Smooth muscle cell (in vitro differentiated cells): ENCODE results near the gene MAU2. TPM values are rescaled to one million over a fixed set of nuclear protein-coding genes. Genes with fewer than 3 reads are reported as not detected.

Experiments used
- DNase-seq: peaks from one replicate; lab custom pipeline; 2025; ENCODE audit not compliant: unreplicated experiment; lab: John Stamatoyannopoulos, UW
- H2AFZ ChIP-seq: fragments of 200-600 bp; sonication (generic); 2 replicates; pipeline ENCODE4 v1.6.0; 2016; ENCODE audit warnings: antibody characterized with exemption, low read depth, mild to moderate bottlenecking
- H3F3A ChIP-seq: fragments of 200-600 bp; sonication (generic); 2 replicates; pipeline ENCODE4 v1.6.0; 2017; ENCODE audit warnings: antibody characterized with exemption, low read depth
- H3K27ac ChIP-seq: fragments of 200-600 bp; sonication (generic); 2 replicates; pipeline ENCODE4 v1.5.1; 2016; ENCODE audit warnings: low read depth, mild to moderate bottlenecking
- H3K27me3 ChIP-seq: fragments of 200-600 bp; sonication (generic); 2 replicates; pipeline ENCODE4 v1.6.1; 2016; ENCODE audit warnings: low read depth, mild to moderate bottlenecking
- H3K36me3 ChIP-seq: fragments of 200-600 bp; sonication (generic); 2 replicates; pipeline ENCODE4 v1.5.1; 2016; ENCODE audit warnings: low read depth
- H3K4me1 ChIP-seq: fragments of 200-600 bp; sonication (generic); 2 replicates; pipeline ENCODE4 v1.5.1; 2016; ENCODE audit warnings: low read depth
- H3K4me2 ChIP-seq: fragments of 200-600 bp; sonication (generic); 2 replicates; pipeline ENCODE4 v1.6.0; 2016; ENCODE audit warnings: mild to moderate bottlenecking
- H3K4me3 ChIP-seq: fragments of 200-600 bp; sonication (generic); 2 replicates; pipeline ENCODE4 v1.5.1; 2016; ENCODE audit warnings: mild to moderate bottlenecking
- H3K79me2 ChIP-seq: fragments of 200-600 bp; sonication (generic); 2 replicates; pipeline ENCODE4 v1.6.0; 2016; ENCODE audit warnings: low read depth, mild to moderate bottlenecking
- H3K9ac ChIP-seq: fragments of 200-600 bp; sonication (generic); 2 replicates; pipeline ENCODE4 v1.6.0; 2016; ENCODE audit warnings: low read depth
- H3K9me3 ChIP-seq: fragments of 200-600 bp; sonication (generic); replicated peaks from 2 replicates; pipeline ENCODE4 v1.5.1; 2016; ENCODE audit warnings: low read depth
- H4K20me1 ChIP-seq: fragments of 200-600 bp; sonication (generic); 2 replicates; pipeline ENCODE4 v1.6.0; 2016; ENCODE audit warnings: low read depth
- WGBS: methylation state at CpG from one replicate; pipeline ENCODE4 v1.1.7; 2016; ENCODE audit warnings: low lambda C conversion rate; 5-methylcytosine and 5-hydroxymethylcytosine counted together
- polyA plus RNA-seq: library from polyadenylated mRNA; unstranded; fragments of >200 nt; fragmentation: Nextera tagmentation; extraction: Ambion mirVana; gene quantifications from 2 replicates; pipeline ENCODE4 v1.2.1, GENCODE V29; 2016
- total RNA-seq: library from RNA; depleted of rRNA; stranded (reverse); fragments of >200 nt; gene quantifications from 2 replicates; pipeline ENCODE4 v1.2.3, GENCODE V29; 2014
- TF ChIP-seq, protein P1 (sequence below): fragments of 200-600 bp; sonication (generic); IDR thresholded peaks from 2 replicates; pipeline ENCODE4 v1.5.1; 2017; ENCODE audit warnings: borderline replicate concordance, mild to moderate bottlenecking, antibody characterized with exemption; ENCODE audit not compliant: insufficient read depth, poor library complexity, severe bottlenecking

Gene MAU2
- total and polyA plus RNA-seq, 2 experiments from 2014 or later = 19.9 to 28.0 TPM

DNA sequence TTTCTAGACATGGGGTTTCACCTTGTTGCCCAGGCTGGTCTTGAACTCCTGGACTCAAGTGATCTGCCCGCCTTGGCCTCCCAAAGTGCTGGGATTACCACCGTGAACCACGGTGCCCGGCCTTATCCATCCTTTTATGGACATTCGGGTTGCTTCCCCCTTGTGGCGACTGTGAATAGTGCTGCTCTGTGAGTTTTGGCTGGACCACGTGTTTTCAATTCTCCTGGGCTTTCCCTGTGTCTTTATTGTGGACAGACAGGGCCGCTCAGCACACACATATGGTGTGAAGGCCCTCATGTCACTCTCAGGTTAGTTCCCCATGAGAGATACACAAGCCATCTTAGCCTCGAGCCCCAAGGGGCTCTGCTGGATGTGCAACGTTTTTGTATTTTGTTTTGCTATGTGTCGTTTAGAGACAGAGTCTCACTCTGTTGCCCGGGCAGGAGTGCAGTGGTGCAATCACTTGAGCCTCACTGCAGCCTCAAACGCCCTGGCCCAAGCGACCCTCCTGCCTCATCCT lies 40.5 kb downstream of the MAU2 start:
- Histone ChIP-seq H3K4me3 (no peak overlapping the region), H3F3A (no peaks in the 10 kb centered on the region), H3K36me3 (no peaks in the 10 kb centered on the region), H3K27me3 (no peaks in the 10 kb centered on the region), H3K79me2 (no peaks in the 10 kb centered on the region), H3K4me1 (no peaks in the 10 kb centered on the region), H3K9me3 (no peaks in the 10 kb centered on the region), H4K20me1 (no peaks in the 10 kb centered on the region), H3K27ac (no peak overlapping the region), H3K4me2 (no peak overlapping the region), H2AFZ (no peak overlapping the region), H3K9ac (no peak overlapping the region)
- WGBS = 29% methylated on average over 14 of the region's 14 CpGs
- DNase-seq = peak; percentile 36
- TF ChIP-seq, protein P1, sequence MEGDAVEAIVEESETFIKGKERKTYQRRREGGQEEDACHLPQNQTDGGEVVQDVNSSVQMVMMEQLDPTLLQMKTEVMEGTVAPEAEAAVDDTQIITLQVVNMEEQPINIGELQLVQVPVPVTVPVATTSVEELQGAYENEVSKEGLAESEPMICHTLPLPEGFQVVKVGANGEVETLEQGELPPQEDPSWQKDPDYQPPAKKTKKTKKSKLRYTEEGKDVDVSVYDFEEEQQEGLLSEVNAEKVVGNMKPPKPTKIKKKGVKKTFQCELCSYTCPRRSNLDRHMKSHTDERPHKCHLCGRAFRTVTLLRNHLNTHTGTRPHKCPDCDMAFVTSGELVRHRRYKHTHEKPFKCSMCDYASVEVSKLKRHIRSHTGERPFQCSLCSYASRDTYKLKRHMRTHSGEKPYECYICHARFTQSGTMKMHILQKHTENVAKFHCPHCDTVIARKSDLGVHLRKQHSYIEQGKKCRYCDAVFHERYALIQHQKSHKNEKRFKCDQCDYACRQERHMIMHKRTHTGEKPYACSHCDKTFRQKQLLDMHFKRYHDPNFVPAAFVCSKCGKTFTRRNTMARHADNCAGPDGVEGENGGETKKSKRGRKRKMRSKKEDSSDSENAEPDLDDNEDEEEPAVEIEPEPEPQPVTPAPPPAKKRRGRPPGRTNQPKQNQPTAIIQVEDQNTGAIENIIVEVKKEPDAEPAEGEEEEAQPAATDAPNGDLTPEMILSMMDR = peak; percentile 65

DNA sequence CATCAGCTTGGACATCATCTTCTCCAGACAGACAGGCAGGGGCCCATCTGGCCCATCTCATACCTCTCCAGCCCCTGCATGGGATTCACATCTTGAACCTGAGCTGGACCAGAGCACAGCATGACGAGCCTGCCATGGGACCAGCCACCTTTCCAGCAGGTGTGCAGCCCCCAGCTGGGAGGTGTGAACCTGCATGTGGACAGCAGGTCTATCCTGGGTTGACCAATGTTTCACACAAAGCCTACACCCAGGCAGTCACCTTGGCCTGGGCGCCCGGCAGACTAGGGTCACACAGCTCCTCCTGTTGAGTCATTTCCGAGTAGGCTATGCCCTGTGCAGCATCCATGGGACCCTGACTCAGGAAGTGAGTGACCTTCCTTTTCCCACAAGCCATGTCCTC lies 41.4 kb downstream of the MAU2 start:
- TF ChIP-seq, protein P1 = no peak
- H3K4me3 ChIP-seq = no peak overlapping the region
- no peak overlapping the region for H3K4me2 ChIP-seq
- H3K9me3 ChIP-seq = no peaks in the 10 kb centered on the region
- H3K9ac ChIP-seq = no peak overlapping the region
- WGBS = 92% methylated on average over 4 of the region's 4 CpGs
- H3F3A ChIP-seq = no peaks in the 10 kb centered on the region
- H2AFZ ChIP-seq = no peak overlapping the region
- H3K27ac ChIP-seq = no peak overlapping the region
- H4K20me1 ChIP-seq = no peaks in the 10 kb centered on the region
- H3K79me2 ChIP-seq = no peaks in the 10 kb centered on the region
- no peaks in the 10 kb centered on the region for H3K36me3 ChIP-seq
- H3K27me3 ChIP-seq = no peaks in the 10 kb centered on the region
- H3K4me1 ChIP-seq = no peaks in the 10 kb centered on the region
- DNase-seq = no peak

DNA sequence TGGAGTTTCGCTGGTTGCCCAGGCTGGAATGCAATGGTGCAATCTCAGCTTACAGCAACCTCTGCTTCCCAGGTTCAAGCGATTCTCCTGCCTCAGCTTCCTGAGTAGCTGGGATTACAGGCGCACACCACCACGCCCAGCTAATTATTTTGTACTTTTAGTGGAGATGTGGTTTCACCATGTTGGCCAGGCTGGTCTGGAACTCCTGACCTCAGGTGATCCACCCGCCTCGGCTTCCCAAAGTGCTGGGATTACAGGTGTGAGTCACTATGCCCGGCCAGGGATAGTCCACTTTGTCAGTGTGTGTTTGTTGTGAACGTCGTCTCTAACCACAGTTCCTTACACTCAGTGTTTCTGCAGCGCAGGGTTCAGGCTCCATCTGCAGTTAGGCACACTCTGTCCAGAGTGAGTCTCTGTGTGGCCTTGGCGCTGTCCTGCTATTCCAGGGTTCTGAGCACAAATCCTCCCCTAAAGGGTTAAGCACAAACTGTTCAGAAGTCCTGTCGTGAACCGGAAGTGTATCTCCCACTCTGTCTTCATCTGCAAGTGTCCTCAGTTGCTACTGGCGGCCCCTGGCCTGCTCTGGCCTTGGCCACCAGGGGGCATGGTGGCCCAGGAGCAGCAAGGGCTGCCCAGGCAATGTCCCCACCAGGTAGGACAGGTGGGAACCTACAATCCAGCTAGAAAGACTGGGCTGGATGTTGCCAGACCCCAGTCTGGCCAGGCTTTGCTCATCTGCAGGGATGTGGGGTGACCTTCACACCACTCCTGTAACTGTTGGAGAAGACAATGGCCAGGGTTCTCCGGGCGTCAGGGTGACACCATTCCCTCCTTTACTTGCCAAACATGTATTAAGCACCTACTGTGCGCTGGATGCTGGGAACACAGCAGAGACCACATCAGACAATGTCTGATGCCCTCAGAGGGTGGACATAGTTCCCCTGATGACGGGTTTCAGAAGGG lies 46.1 kb downstream of the MAU2 start:
- Histone ChIP-seq H3K4me2 (peak overlapping the region; percentile 61), H3K27me3 (no peaks in the 10 kb centered on the region), H3K27ac (no peak overlapping the region), H3K9me3 (no peaks in the 10 kb centered on the region), H3K9ac (no peak overlapping the region), H3K4me1 (no peaks in the 10 kb centered on the region), H3F3A (no peaks in the 10 kb centered on the region), H4K20me1 (no peaks in the 10 kb centered on the region), H2AFZ (peak overlapping the region; percentile 67), H3K36me3 (no peaks in the 10 kb centered on the region), H3K4me3 (no peak overlapping the region), H3K79me2 (no peaks in the 10 kb centered on the region)
- no peak for DNase-seq
- TF ChIP-seq, protein P1 = peak; percentile 94
- WGBS = 45% methylated on average over 18 of the region's 18 CpGs
